ENCODE data around the gene ALDH3A2.

ALDH3A2 gene

GRCh38 chr17:19641687-19642372 is 6.7 kb upstream of the ALDH3A2 start:
- no peak overlapping the region for H3K4me3 ChIP-seq (ENCODE audit: low read depth, low read length)
- no peak for TF ChIP-seq CTCF (IDR thresholded peaks at IDR 0.05; ENCODE audit: insufficient read depth, low read depth, low read length, missing control alignments)
- DNase-seq (ENCODE audit: low read depth), result no peak

- H3K4me3 ChIP-seq (ENCODE audit: low read depth, low read length), result no peak overlapping the region
- no peak for TF ChIP-seq CTCF (IDR thresholded peaks at IDR 0.05; ENCODE audit: insufficient read depth, low read depth, low read length, missing control alignments)
- no peak for DNase-seq (ENCODE audit: low read depth)
Measured at GRCh38 chr17:19642373-19642893, 6.1 kb upstream of the ALDH3A2 start.

GRCh38 chr17:19644493-19645210 is 3.9 kb upstream of the ALDH3A2 start:
- no peak for TF ChIP-seq CTCF (IDR thresholded peaks at IDR 0.05; ENCODE audit: insufficient read depth, low read depth, low read length, missing control alignments)
- H3K4me3 ChIP-seq (ENCODE audit: low read depth, low read length), result no peak overlapping the region
- DNase-seq (ENCODE audit: low read depth), result no peak

- peak; percentile 74 for DNase-seq (ENCODE audit: low read depth)
- TF ChIP-seq CTCF (IDR thresholded peaks at IDR 0.05; ENCODE audit: insufficient read depth, low read depth, low read length, missing control alignments), result peak; percentile 80
- no peak overlapping the region for H3K4me3 ChIP-seq (ENCODE audit: low read depth, low read length)
Measured at GRCh38 chr17:19645734-19646201, 2.8 kb upstream of the ALDH3A2 start.

- no peak for DNase-seq (ENCODE audit: low read depth)
- no peak for TF ChIP-seq CTCF (IDR thresholded peaks at IDR 0.05; ENCODE audit: insufficient read depth, low read depth, low read length, missing control alignments)
Measured at GRCh38 chr17:19646788-19647696, 1.5 kb upstream of the ALDH3A2 start.

GRCh38 chr17:19647697-19648474 is 665 bp upstream of the ALDH3A2 start:
- DNase-seq (ENCODE audit: low read depth), result peak; percentile 65
- peak overlapping the region; percentile 89 for H3K4me3 ChIP-seq (ENCODE audit: low read depth, low read length)

More at GRCh38 chr17:19646788-19647696, 1.5 kb upstream of the ALDH3A2 start:
- H3K4me3 ChIP-seq (ENCODE audit: low read depth, low read length), result no peak overlapping the region

More at GRCh38 chr17:19647697-19648474, 665 bp upstream of the ALDH3A2 start:
- no peak for TF ChIP-seq CTCF (IDR thresholded peaks at IDR 0.05; ENCODE audit: insufficient read depth, low read depth, low read length, missing control alignments)

Data from GM12865 (cell line).